GM19395 (cell line): ENCODE measurements around the gene SNX22.

Experiments used
- ATAC-seq: cut with Tn5 transposase; IDR thresholded peaks from one replicate; pipeline ENCODE4 v1.9.1; 2021; ENCODE audit warnings: mild to moderate bottlenecking, moderate library complexity; ENCODE audit not compliant: unreplicated experiment

SNX22 gene

GRCh38 chr15:64193971-64194370 is 42.4 kb downstream of the SNX22 start:
- ATAC-seq: no peak

- ATAC-seq: no peak
Measured at GRCh38 chr15:64197425-64197824, 45.9 kb downstream of the SNX22 start.

GRCh38 chr15:64205202-64205601 is 53.7 kb downstream of the SNX22 start:
- ATAC-seq: no peak
